B cell (primary cell): ENCODE data around the gene GLCE. TPM values are rescaled to one million over a fixed set of nuclear protein-coding genes. Genes with fewer than 3 reads are reported as not detected.

ENCODE experiments used
- polyA plus RNA-seq: library from polyadenylated mRNA; depleted of rRNA; stranded (reverse); fragments of >200 nt; gene quantifications from 2 replicates; pipeline ENCODE4 v1.2.3, GENCODE V29; 2012
- total RNA-seq, 2 donors: library from RNA; stranded (reverse); fragments of 120-200 nt in 1 of 2; gene quantifications; 1 replicate in 1 of 2; 2 replicates in 1 of 2; pipeline versions ENCODE4 v1.2.3 to v1.2.4, GENCODE V29; 2013 to 2022

GLCE gene
- total and polyA plus RNA-seq, 2 donors (not counting 1 experiment from before 2014, with no cell fraction given), result 3.0 to 5.3 TPM

Other genes with a start within 250 kb of the GLCE start
- gene SPESP1, start 230.1 kb upstream of the GLCE start, total RNA-seq, result 0.22 and 1.1 TPM in 2 replicates
- gene SPESP1, start 230.1 kb upstream of the GLCE start, polyA plus RNA-seq, result 0.13 and 0.17 TPM in 2 replicates
- gene NOX5, start 145.9 kb upstream of the GLCE start, total RNA-seq, result 0.05 TPM in 1 of 2 replicates, not detected in the other
- 0.01 and 0.26 TPM in 2 replicates for gene NOX5, start 145.9 kb upstream of the GLCE start, polyA plus RNA-seq
- not detected in 2 replicates for gene PAQR5, start 138.3 kb downstream of the GLCE start, total RNA-seq
- gene PAQR5, start 138.3 kb downstream of the GLCE start, polyA plus RNA-seq, result not detected in 2 replicates